KMS-11 (cell line): ENCODE measurements around the gene FAM107B.
"Not testable (repeated sequence)": the region's sequence is repeated elsewhere in the genome, so short reads cannot be mapped to it uniquely, and the experiment has no call there.

Experiments used
- H2AFZ ChIP-seq: fragments of 200-600 bp; sonication (generic); 2 replicates; pipeline ENCODE4 v1.6.1; 2016; ENCODE audit warnings: antibody characterized with exemption, mixed run types, low read depth
- H3K27ac ChIP-seq: fragments of 200-600 bp; sonication (generic); 2 replicates; pipeline ENCODE4 v1.6.1; 2016; ENCODE audit warnings: mild to moderate bottlenecking, mixed run types
- H3K27me3 ChIP-seq: fragments of 200-600 bp; sonication (generic); 2 replicates; pipeline ENCODE4 v1.6.1; 2017; ENCODE audit warnings: mild to moderate bottlenecking, low read depth, mixed run types, moderate library complexity; ENCODE audit not compliant: insufficient read depth
- H3K36me3 ChIP-seq: fragments of 200-600 bp; sonication (generic); 2 replicates; pipeline ENCODE4 v1.6.1; 2017; ENCODE audit warnings: mild to moderate bottlenecking, mixed run types; ENCODE audit not compliant: insufficient read depth
- H3K4me1 ChIP-seq: fragments of 200-600 bp; sonication (generic); 2 replicates; pipeline ENCODE4 v1.6.1; 2016; ENCODE audit warnings: mild to moderate bottlenecking, low read depth, mixed run types; ENCODE audit not compliant: poor library complexity, severe bottlenecking
- H3K4me2 ChIP-seq: fragments of 200-600 bp; sonication (generic); 2 replicates; pipeline ENCODE4 v1.7.0; 2016; ENCODE audit warnings: mild to moderate bottlenecking, mixed run types
- H3K4me3 ChIP-seq: fragments of 200-600 bp; sonication (generic); IDR thresholded peaks from 2 replicates; pipeline ENCODE4 v1.6.1; 2017; ENCODE audit warnings: low read depth, low read length, mixed read lengths; ENCODE audit not compliant: insufficient read depth
- H3K79me2 ChIP-seq: fragments of 200-600 bp; sonication (generic); 2 replicates; pipeline ENCODE4 v1.6.1; 2016; ENCODE audit warnings: low read depth, mixed run types; ENCODE audit not compliant: insufficient read depth
- H3K9ac ChIP-seq: fragments of 200-600 bp; sonication (generic); 2 replicates; pipeline ENCODE4 v1.6.1; 2016; ENCODE audit warnings: mild to moderate bottlenecking, mixed run types
- H4K20me1 ChIP-seq: fragments of 200-600 bp; sonication (generic); 2 replicates; pipeline ENCODE4 v1.6.1; 2016; ENCODE audit warnings: mild to moderate bottlenecking, mixed run types; ENCODE audit not compliant: insufficient read depth
- TF ChIP-seq, protein P1 (sequence below): fragments of 200-600 bp; sonication (generic); conservative IDR thresholded peaks from 2 replicates; pipeline ENCODE4 v1.6.1; 2017; ENCODE audit warnings: low read depth, mild to moderate bottlenecking, antibody characterized with exemption, low read length, moderate library complexity, mixed read lengths

The FAM107B gene

GRCh38 chr10:14648005-14648765 lies 126.5 kb downstream of the FAM107B start:
- Histone ChIP-seq H3K4me2 (no peak overlapping the region), H3K4me1 (no peaks in the 10 kb centered on the region), H2AFZ (no peak overlapping the region), H3K36me3 (no peaks in the 10 kb centered on the region), H3K79me2 (no peaks in the 10 kb centered on the region), H3K27ac (no peak overlapping the region), H3K27me3 (no peaks in the 10 kb centered on the region), H3K4me3 (no peak overlapping the region), H3K9ac (no peak overlapping the region), H4K20me1 (no peaks in the 10 kb centered on the region)
- TF ChIP-seq, protein P1, sequence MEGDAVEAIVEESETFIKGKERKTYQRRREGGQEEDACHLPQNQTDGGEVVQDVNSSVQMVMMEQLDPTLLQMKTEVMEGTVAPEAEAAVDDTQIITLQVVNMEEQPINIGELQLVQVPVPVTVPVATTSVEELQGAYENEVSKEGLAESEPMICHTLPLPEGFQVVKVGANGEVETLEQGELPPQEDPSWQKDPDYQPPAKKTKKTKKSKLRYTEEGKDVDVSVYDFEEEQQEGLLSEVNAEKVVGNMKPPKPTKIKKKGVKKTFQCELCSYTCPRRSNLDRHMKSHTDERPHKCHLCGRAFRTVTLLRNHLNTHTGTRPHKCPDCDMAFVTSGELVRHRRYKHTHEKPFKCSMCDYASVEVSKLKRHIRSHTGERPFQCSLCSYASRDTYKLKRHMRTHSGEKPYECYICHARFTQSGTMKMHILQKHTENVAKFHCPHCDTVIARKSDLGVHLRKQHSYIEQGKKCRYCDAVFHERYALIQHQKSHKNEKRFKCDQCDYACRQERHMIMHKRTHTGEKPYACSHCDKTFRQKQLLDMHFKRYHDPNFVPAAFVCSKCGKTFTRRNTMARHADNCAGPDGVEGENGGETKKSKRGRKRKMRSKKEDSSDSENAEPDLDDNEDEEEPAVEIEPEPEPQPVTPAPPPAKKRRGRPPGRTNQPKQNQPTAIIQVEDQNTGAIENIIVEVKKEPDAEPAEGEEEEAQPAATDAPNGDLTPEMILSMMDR: no peak

- H3K4me1 ChIP-seq: no peaks in the 10 kb centered on the region
Measured at GRCh38 chr10:14645239-14645960, 129.3 kb downstream of the FAM107B start.

DNA sequence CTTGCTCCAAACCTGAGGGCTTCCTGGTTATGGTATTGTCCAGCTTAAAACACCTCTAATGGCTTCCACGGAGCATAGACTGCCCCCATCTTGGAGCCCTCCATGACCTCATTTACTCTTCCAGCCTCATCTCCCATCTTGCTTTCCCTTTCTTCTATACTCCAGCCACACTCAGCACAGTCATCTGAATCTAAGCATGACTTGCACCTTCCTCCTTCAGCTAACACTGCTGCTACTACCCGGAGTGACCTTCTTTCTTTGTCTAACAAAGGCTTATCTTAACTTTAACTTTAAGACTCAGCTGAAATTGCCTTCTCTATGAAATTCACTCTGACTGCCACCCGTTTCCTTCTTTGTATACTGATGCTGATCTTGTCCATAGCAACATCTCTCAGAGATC lies 135.1 kb downstream of the FAM107B start:
- Histone ChIP-seq H4K20me1 (no peaks in the 10 kb centered on the region), H3K4me2 (no peak overlapping the region), H3K4me1 (no peaks in the 10 kb centered on the region), H3K79me2 (no peaks in the 10 kb centered on the region), H3K4me3 (no peak overlapping the region), H3K27me3 (no peaks in the 10 kb centered on the region), H3K9ac (no peak overlapping the region), H3K36me3 (no peaks in the 10 kb centered on the region), H2AFZ (no peak overlapping the region), H3K27ac (no peak overlapping the region)
- TF ChIP-seq, protein P1: no peak

More at GRCh38 chr10:14645239-14645960, 129.3 kb downstream of the FAM107B start:
- no peaks in the 10 kb centered on the region for H3K79me2 ChIP-seq
- no peak overlapping the region for H3K4me3 ChIP-seq
- no peak overlapping the region for H3K9ac ChIP-seq
- no peaks in the 10 kb centered on the region for H3K27me3 ChIP-seq
- no peak overlapping the region for H3K27ac ChIP-seq
- no peaks in the 10 kb centered on the region for H4K20me1 ChIP-seq
- TF ChIP-seq, protein P1: no peak
- H3K36me3 ChIP-seq: no peaks in the 10 kb centered on the region
- no peak overlapping the region for H3K4me2 ChIP-seq
- H2AFZ ChIP-seq: no peak overlapping the region

DNA sequence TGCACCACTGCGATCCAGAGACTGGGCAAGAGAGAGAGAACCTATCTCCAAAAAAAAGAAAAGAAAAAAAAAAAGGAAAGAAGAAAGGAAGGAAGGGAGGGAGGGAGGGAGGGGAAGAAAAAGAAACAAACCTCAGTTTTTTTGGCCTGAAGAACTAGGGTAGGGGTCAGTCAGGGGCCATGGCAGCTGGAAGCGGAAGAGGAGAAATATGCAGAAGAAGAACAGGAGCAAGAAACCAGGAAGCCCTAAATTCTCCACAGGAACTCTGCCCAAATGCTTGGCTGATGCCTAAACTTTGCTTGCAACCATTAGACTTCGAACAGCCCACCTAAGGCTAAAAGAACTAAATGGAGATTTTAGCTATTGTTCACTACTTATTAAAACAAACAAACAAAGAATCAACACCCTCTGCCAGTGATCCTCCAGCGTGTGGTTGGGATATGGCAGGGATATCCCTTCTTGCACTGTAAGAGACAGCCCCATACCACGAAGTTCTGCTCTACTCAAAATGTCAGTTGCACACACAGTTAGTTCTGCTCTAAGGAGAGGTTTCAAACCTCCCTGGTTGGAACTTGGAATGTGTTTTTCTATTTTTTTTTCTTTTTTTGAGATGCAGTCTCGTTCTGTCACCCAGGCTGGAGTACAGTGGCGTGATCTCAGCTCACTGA lies 139.5 kb downstream of the FAM107B start:
- Histone ChIP-seq H3K27me3 (no peaks in the 10 kb centered on the region), H3K27ac (no peak overlapping the region), H2AFZ (no peak overlapping the region), H3K79me2 (no peaks in the 10 kb centered on the region), H3K36me3 (no peaks in the 10 kb centered on the region), H3K4me1 (no peaks in the 10 kb centered on the region), H3K4me2 (no peak overlapping the region), H3K9ac (no peak overlapping the region), H4K20me1 (no peaks in the 10 kb centered on the region), H3K4me3 (no peak overlapping the region)
- TF ChIP-seq, protein P1: no peak

DNA sequence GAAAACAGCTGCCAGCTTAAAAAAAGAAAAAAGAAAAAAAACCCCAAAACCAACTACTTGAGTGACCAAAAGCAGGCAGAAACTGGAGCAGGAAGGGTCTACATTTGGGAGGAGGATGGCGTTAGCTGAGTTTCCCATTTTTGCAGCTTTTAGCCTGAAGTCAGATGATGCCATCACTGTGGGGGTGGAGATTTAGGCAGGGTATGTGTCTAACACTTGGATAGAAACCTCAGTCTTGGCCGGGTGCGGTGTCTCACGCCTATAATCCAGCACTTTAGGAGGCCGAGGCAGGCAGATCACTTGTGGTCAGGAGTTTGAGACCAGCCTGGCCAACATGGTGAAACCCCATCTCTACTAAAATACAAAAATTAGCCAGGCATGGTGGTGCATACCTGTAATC lies 140.1 kb downstream of the FAM107B start:
- not testable (repeated sequence) for H3K9ac ChIP-seq, H3K4me2 ChIP-seq, H2AFZ ChIP-seq, H3K36me3 ChIP-seq, H3K27me3 ChIP-seq, H3K79me2 ChIP-seq, H3K27ac ChIP-seq, H3K4me1 ChIP-seq, H3K4me3 ChIP-seq, H4K20me1 ChIP-seq
